T-helper 2 cell treated with Interferon-gamma antibody and Interleukin-4, amounts not matched to agents 100 ng/mL and 5 ng/mL, for 36 hours (primary cell): Measurements from ENCODE around the gene CCT8. TPM values are rescaled to one million over a fixed set of nuclear protein-coding genes. Genes with fewer than 3 reads are reported as not detected.
"Not testable (repeated sequence)": the region's sequence is repeated elsewhere in the genome, so short reads cannot be mapped to it uniquely, and the experiment has no call there.

ENCODE experiments used
- intact Hi-C: fragments of 100-400 bp; cut with micrococcal nuclease; formaldehyde crosslinking; loops from one replicate; pipeline ENCODE4 v1.15.1; 2023
- total RNA-seq: library from RNA; stranded (reverse); gene quantifications from 2 replicates; pipeline ENCODE4 v1.2.3, GENCODE V29; 2022

Gene CCT8
- total RNA-seq, 1 donor from 2014 or later, result 261 TPM

DNA sequence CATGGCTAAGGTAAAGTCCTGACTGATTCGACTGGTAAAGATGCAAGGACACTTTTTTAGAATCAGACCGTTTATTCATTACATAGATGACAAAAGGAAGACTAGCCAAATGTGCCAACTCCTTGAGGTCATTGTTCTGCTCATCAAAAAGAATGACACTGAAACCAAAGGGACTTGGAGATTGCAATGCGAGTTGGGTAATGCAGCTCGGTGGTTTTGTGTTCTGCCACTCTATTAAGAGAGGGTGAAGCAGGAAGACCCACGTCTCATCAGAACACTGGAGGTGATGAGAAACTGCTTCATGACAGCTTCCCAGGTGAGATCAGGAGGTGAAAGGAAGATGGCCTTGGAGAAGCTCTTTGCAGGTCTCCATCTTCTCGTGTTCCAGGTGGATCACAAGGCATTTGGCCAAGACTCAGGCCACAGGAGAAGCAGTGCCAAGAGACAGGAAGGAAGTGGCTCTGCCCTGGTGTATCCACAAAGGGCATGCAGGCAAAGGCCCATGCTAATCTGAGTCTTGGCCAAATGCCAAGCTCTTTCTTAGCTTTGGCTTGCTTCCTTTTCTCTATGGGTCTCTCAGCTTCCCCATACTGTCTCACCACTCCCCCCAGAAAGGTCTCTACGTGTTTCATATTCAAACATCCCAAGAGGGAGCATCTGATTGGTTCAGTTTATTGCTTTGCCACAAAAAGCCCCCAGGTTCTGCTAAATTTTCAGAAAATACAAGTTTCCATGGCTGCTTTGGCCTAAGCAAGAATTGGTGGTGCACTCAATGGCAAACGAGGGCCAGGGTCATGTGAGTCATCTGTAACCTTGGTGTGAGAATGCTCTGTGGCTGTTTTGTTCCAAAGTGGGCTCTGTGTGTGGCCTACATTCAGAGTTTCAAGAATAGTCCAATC lies 5.7 kb upstream of the CCT8 start:
- intact Hi-C loops, result no loop called here

DNA sequence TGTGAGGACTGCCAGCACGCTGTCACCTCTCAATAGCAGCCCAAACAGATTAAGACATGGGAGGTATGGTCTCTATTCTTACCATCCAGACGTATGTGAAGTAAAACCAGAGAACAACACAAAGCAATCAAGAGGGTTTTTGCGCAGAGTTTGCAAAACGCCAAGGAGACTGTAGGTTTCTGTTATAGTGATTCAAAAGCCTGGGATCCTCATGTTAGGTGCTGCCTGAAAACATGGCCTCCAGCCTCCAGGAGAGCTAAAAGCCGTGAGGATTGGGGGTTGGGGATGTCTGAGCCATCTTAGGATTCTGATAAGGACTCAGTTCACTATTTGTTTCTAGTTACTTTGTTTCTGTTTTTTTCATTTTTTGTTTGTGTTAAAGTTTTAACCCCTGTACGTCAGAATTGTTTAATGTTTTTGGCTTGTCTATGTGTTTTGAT lies 4.2 kb upstream of the CCT8 start:
- intact Hi-C loops, result no loop called here

DNA sequence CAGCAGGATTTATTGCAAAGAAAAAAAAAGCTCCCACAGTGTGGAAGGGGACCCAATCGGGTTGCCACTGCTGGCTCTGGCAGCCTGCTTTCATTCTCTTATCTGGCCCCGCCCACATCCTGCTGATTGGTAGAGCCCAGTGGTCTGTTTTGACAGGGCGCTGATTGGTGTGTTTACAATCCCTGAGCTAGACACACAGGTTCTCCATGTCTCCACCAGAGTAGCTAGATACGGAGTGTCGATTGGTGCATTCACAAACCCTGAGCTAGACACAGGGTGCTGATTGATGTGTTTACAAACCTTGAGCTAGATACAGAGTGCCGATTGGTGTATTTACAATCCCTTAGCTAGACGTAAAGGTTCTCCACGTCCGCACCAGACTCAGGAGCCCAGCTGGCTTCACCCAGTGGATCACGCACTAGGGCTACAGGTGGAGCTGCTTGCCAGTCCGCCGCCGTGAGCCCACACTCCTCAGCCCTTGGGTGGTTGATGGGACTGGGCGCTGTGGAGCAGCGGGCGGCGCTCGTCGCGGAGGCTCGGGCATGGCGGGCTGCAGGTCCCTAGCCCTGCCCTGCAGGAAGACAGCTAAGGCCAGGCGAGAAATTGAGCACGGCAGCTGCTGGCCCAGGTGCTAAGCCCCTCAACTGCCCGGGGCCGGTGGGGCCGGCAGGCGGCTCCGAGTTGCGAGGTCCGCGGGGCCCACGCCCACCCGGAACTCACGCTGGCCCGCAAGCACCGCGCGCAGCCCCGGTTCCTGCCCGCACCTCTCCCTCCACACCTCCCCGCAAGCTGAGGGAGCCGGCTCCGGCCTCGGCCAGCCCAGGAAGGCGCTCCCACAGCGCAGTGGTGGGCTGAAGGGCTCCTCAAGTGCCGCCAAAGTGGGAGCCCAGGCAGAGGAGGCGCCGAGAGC lies 3.5 kb upstream of the CCT8 start:
- intact Hi-C loops, result not testable (repeated sequence)

DNA sequence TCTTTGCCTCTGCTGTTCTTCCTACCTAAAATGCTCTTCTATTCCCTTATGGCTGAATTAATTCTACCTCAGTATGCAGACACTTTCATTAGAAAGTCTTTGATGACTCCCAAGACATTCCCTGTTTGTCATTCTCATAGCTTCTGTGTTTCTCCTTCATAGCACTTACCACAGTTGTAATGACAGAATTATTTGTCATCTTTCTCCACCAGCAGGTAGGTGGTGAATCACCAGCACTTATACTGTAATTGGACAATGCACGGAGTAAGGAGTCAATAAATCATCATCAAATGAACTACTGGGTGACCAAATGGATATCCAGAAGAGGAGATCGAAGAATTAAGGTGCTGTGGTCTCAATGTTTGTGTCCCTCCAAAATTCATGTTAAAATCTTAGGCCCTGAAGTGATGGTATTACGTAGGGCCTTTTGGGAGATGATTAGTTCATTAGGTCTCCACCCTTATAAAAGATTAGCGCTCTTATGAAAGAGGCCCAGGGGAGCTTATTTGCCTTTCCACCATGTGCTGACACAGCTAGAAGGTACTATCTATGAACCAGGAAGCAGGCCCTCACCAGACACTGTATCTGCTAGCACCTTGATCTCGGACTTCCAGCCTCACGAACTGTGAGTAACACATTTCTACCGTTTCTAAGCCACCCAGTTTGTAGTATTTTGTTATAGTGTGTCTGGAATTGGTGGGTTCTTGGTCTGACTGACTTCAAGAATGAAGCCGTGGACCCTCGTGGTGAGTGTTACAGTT lies 2.4 kb upstream of the CCT8 start:
- intact Hi-C loops, result no loop called here

DNA sequence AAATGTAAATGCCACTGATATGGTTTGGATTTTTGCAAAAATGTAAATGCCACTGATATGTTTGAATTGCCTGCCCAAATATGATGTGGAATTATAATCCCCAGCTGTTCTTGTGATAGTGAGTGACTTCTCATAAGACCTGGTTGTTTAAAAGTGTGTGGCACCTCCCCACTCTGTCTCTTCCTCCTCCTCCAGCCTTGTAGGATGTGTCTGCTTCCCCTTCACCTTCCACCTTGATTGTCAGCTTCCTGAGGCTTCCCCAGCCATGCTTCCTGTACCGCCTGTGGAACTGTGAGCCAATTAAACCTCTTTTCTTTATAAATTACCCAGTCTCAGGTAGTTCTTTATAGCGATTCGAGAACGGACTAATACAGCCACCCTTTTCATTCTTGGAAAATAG lies 1.3 kb upstream of the CCT8 start:
- intact Hi-C loops, result loop anchor here (5.0 kb wide), 1 partner anchor 242 kb away; no protein-coding TSS in a partner anchor

DNA sequence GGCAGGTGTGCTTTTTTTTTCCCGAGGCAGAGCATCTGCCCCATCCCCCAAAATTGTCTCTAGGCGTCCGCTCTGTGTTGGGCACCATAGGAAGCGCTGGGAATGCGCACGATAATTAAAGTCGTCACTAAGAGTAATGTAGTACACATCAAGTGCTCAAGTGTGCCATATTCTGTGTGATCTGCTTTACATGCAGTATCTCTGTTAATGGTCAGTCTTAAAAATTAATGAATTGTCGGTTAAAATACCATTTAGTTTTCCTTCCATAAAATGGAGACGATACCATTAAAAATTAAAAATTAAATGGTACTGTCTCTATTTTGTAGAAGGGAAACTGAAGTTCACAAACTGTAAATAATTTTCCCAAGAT lies 544 bp upstream of the CCT8 start:
- intact Hi-C loops, result loop anchor here (5.0 kb wide), 1 partner anchor 242 kb away; no protein-coding TSS in a partner anchor

- intact Hi-C loops, result loop anchor here (1.0 to 5.0 kb wide), 8 partner anchors 49 to 275 kb away; partner anchors contain the start of genes BACH1, LTN1 and USP16
These were observed 601 bp downstream of the CCT8 start for GRCh38 chr21:29072873-29073221.

- intact Hi-C loops, result no loop called here
These were observed 8.5 kb downstream of the CCT8 start for GRCh38 chr21:29064850-29065481.

DNA sequence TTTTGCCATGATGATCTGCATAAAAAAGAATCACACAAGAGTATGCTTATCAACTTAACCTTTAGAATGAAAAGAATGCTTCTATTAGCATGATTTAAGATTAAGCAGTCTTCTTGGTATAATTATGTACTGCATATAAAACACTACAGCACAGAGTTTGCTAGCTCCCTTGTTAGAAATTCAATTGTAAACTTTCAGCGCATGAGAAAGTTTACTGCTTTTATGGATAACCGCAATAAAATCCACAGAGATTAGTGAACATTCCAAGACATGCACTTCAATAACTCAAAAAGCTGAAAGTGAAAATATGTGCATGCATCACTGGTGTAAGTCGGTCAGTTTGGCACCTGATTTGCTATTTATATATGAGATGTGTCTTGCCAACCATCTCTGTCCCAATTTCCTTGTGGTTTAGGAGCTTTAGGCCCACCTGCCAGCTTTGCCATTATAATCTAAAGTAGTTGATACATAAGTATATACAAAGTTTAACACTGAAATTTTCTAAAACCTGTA lies 16.9 kb downstream of the CCT8 start:
- intact Hi-C loops, result no loop called here

GRCh38 chr21:29056005-29056404 lies 17.4 kb downstream of the CCT8 start:
- intact Hi-C loops, result no loop called here

DNA sequence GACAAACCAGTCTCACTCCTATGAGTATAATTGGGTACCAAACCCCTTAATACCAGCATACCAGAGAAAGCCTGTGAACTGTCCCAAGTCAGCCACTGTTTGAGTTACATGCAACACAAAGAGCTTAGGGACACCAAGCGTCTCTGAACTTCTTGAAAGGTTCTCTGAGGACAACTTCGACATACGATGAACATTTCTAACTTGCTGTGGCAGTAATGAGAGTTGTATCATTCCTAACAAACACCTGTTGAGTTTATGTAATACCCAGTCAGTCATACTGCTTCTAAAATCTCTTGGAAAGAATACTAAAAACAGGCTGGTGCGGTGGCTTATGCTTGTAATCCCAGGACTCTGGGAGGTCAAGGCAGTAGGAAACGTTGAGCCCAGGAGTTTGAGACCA lies 18.4 kb downstream of the CCT8 start:
- intact Hi-C loops, result no loop called here

- intact Hi-C loops, result no loop called here
These were observed 19.8 kb downstream of the CCT8 start for GRCh38 chr21:29053656-29054055.

GRCh38 chr21:29053011-29053553 lies 20.4 kb downstream of the CCT8 start:
- intact Hi-C loops, result no loop called here

- intact Hi-C loops, result no loop called here
These were observed 21.2 kb downstream of the CCT8 start for GRCh38 chr21:29052224-29052623.

GRCh38 chr21:29034678-29035077 lies 38.8 kb downstream of the CCT8 start:
- intact Hi-C loops, result no loop called here

- intact Hi-C loops, result no loop called here
These were observed 39.6 kb downstream of the CCT8 start for GRCh38 chr21:29033871-29034270.

DNA sequence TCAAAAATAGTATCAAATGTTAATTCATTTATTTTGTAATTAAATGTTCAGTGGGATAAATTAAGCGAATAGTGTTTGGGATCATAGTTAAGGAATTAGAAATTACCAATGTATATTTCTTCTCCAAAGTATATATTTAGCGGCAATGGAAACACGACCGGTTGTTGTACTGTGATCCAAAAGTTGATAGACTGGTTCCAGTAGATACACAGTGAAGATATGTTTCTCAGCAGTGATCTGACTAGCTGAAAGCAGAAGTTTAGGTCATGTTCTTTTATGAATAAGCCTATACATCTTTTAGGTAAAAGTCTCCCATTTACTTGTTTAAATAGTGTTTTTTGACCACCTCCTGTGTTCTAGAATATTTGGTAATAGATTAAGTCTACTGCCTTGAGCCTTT lies 40.1 kb downstream of the CCT8 start:
- intact Hi-C loops, result no loop called here

- intact Hi-C loops, result no loop called here
These were observed 42.5 kb downstream of the CCT8 start for GRCh38 chr21:29030909-29031308.

DNA sequence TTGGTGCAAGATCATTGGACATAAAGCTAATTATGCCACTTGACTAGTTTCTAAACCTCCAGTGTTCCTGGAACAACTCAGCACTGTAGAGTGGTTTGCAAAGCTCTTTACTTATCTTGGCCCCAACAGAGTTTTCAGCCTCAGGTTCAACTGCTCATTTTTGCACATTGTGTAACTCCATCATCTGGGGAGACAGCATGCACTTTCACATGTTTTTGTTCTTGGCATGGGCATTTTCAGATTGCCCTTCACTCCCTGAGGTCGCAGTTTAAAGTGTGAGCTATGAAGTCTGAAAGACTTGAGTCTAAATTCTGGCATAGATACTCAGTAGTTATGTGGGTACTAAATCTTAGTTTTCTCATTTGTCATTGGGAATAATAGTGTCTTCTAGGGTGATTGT lies 43.9 kb downstream of the CCT8 start:
- intact Hi-C loops, result no loop called here

DNA sequence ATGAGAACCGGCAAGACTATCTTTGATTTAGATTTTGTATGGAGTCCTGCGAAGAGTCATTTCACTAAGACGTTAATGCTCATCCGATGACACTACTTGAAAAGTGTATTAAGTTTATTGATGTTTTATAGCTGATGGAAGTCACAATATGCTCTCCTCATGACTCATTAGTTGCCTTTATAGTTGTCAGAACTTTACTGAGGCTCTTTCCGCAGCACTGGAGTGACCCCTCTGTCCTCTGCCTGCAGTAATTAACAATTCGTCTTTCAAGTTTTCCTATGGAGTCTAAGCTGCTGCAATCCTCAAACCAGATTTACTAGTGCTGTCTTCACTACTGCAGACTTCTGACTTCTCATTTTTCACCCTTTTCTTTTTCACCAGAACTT lies 48.1 kb downstream of the CCT8 start:
- intact Hi-C loops, result no loop called here
